SK-N-SH (cell line): Measurements from ENCODE around the gene SLC35B4. TPM values are rescaled to one million over a fixed set of nuclear protein-coding genes. Genes with fewer than 3 reads are reported as not detected.

Experiments
- CTCF ChIA-PET: fragments of 300-600, 350-600 bp; formaldehyde crosslinking; extraction: SDS; loops from one replicate; lab custom pipeline; 2021; lab: Yijun Ruan, JAX
- POLR2A ChIA-PET: fragments of 350-600 bp; sonication (Branson Sonifier 250); formaldehyde crosslinking; extraction: SDS; loops from one replicate; lab custom pipeline; 2020; ENCODE audit warnings: antibody characterized with exemption, inconsistent platforms; lab: Yijun Ruan, JAX
- DNase-seq: peaks from one replicate; pipeline ENCODE4 v3.0.0; 2012
- H2AFZ ChIP-seq: fragments of 200-600 bp; sonication (generic); 2 replicates; pipeline ENCODE4 v1.8.1; 2016; ENCODE audit warnings: antibody characterized with exemption, mild to moderate bottlenecking, low read depth
- H3F3A ChIP-seq: fragments of 200-600 bp; sonication (generic); replicated peaks from 2 replicates; pipeline ENCODE3; 2016; ENCODE audit warnings: antibody characterized with exemption, mild to moderate bottlenecking; ENCODE audit not compliant: insufficient read depth
- H3K27ac ChIP-seq, 2 experiments: fragments of 200-500 bp in 1 of 2; fragments of 200-600 bp in 1 of 2; sonication (Bioruptor generic) in 1 of 2; sonication (generic), shearing (Covaris generic) in 1 of 2; 2 replicates each; pipeline versions ENCODE4 v1.5.1 to v1.6.1; 2014 to 2016; ENCODE audit warnings: low read depth in 2 of 2, inconsistent platforms in 1 of 2, low read length in 1 of 2, mild to moderate bottlenecking in 1 of 2, mixed read lengths in 1 of 2
- H3K27me3 ChIP-seq: fragments of 200-600 bp; sonication (generic), shearing (Covaris generic); 2 replicates; pipeline ENCODE4 v1.6.1; 2016; ENCODE audit warnings: mixed run types; ENCODE audit not compliant: insufficient read depth
- H3K36me3 ChIP-seq, 2 experiments: fragments of 200-500 bp in 1 of 2; fragments of 200-600 bp in 1 of 2; sonication (Bioruptor generic) in 1 of 2; sonication (generic) in 1 of 2; replicated peaks in 1 of 2; 2 replicates each; pipeline versions ENCODE3 to v1.5.1; 2014 to 2016; ENCODE audit warnings: low read length in 1 of 2, mild to moderate bottlenecking in 1 of 2; ENCODE audit not compliant: insufficient read depth in 2 of 2, control insufficient read depth in 1 of 2
- H3K4me1 ChIP-seq, 2 experiments: fragments of 200-500 bp in 1 of 2; fragments of 200-600 bp in 1 of 2; sonication (Bioruptor generic) in 1 of 2; sonication (generic), shearing (Covaris generic) in 1 of 2; 2 replicates each; pipeline versions ENCODE4 v1.5.1 to v1.6.1; 2014 to 2016; ENCODE audit warnings: low read depth in 1 of 2, low read length in 1 of 2, mixed run types in 1 of 2; ENCODE audit not compliant: insufficient read depth in 2 of 2, control insufficient read depth in 1 of 2
- H3K4me2 ChIP-seq: fragments of 200-600 bp; sonication (generic), shearing (Covaris generic); 2 replicates; pipeline ENCODE4 v1.6.1; 2017; ENCODE audit warnings: mixed run types
- H3K4me3 ChIP-seq, 2 experiments: fragments of 200-500 bp in 1 of 2; fragments of 200-600 bp in 1 of 2; sonication (Bioruptor generic) in 1 of 2; sonication (generic), shearing (Covaris generic) in 1 of 2; 2 replicates each; pipeline versions ENCODE4 v1.5.1 to v1.8.1; 2014 to 2016; ENCODE audit warnings: low read depth in 2 of 2, inconsistent platforms in 1 of 2, low read length in 1 of 2, mild to moderate bottlenecking in 1 of 2, mixed read lengths in 1 of 2, moderate library complexity in 1 of 2
- H3K79me2 ChIP-seq: fragments of 200-600 bp; sonication (generic); 2 replicates; pipeline ENCODE4 v1.8.1; 2017; ENCODE audit warnings: mild to moderate bottlenecking; ENCODE audit not compliant: insufficient read depth
- H3K9ac ChIP-seq: fragments of 200-600 bp; sonication (generic); 2 replicates; pipeline ENCODE4 v1.6.1; 2017; ENCODE audit warnings: mixed run types
- H3K9me2 ChIP-seq: fragments of 200-600 bp; sonication (generic); 2 replicates; pipeline ENCODE4 v1.6.1; 2017; ENCODE audit warnings: mixed run types
- H3K9me3 ChIP-seq: fragments of 200-600 bp; sonication (generic); 2 replicates; pipeline ENCODE4 v1.6.1; 2017; ENCODE audit warnings: mixed run types, mild to moderate bottlenecking, moderate library complexity
- H4K20me1 ChIP-seq: fragments of 200-600 bp; sonication (generic); 2 replicates; pipeline ENCODE4 v1.6.1; 2017; ENCODE audit warnings: mild to moderate bottlenecking, mixed run types; ENCODE audit not compliant: insufficient read depth
- CHD2 ChIP-seq: fragments of 150-350 bp; IDR thresholded peaks from 2 replicates; pipeline ENCODE4 v1.6.1; 2018; ENCODE audit warnings: low read length; ENCODE audit not compliant: partially characterized antibody
- FOSL2 ChIP-seq: IDR thresholded peaks from 2 replicates; pipeline ENCODE4 v1.4.0; 2012; ENCODE audit warnings: low read depth, mild to moderate bottlenecking, moderate library complexity, borderline replicate concordance
- FOXJ3 ChIP-seq: sonication (generic); formaldehyde crosslinking; IDR thresholded peaks from 2 replicates; pipeline ENCODE4 v1.5.1; 2020; ENCODE audit warnings: mild to moderate bottlenecking, missing genetic modification reagents
- GABPA ChIP-seq: IDR thresholded peaks from 2 replicates; pipeline ENCODE4 v1.4.0; 2012; ENCODE audit warnings: low read depth, mild to moderate bottlenecking
- GATA2 ChIP-seq: sonication (generic); formaldehyde crosslinking; IDR thresholded peaks from 2 replicates; pipeline ENCODE4 v1.5.0; 2020; ENCODE audit warnings: mild to moderate bottlenecking, missing genetic modification reagents
- JUND ChIP-seq: IDR thresholded peaks from 2 replicates; pipeline ENCODE4 v1.4.0; 2012
- MEF2A ChIP-seq: IDR thresholded peaks from 2 replicates; pipeline ENCODE4 v1.4.0; 2012; ENCODE audit warnings: low read depth, borderline replicate concordance
- POLR2AphosphoS5 ChIP-seq: IDR thresholded peaks from 2 replicates; pipeline ENCODE4 v1.6.1; 2012; ENCODE audit warnings: low read depth, low read length
- YY1 ChIP-seq: IDR thresholded peaks from 2 replicates; pipeline ENCODE4 v1.4.0; 2012; ENCODE audit warnings: low read depth, mild to moderate bottlenecking
- WGBS: methylation state at CpG from one replicate; pipeline ENCODE4 v1.1.6; 2017; ENCODE audit warnings: low lambda C conversion rate; 5-methylcytosine and 5-hydroxymethylcytosine counted together
- polyA plus RNA-seq, 3 experiments: library from polyadenylated mRNA; depleted of rRNA; stranded (reverse); fragments of >200 nt; gene quantifications; 2 replicates each; pipeline ENCODE4 v1.2.3, GENCODE V29; 2012
- TF ChIP-seq, protein P1 (sequence below): IDR thresholded peaks from 2 replicates; pipeline ENCODE4 v1.4.0; 2012; ENCODE audit warnings: low read depth, borderline replicate concordance
- TF ChIP-seq, protein P2 (sequence below): fragments of 150-350 bp; IDR thresholded peaks from 2 replicates; pipeline ENCODE4 v1.6.1; 2017; ENCODE audit warnings: antibody characterized with exemption, low read length, low read depth, borderline replicate concordance
- TF ChIP-seq, protein P3 (sequence below): IDR thresholded peaks from 2 replicates; pipeline ENCODE4 v1.4.0; 2012; ENCODE audit warnings: low read depth, borderline replicate concordance
- TF ChIP-seq, protein P4 (sequence below): IDR thresholded peaks from 2 replicates; pipeline ENCODE4 v1.6.1; 2012; ENCODE audit warnings: mild to moderate bottlenecking, low read depth, low read length, moderate library complexity

SLC35B4 gene
- polyA plus RNA-seq, 1 of the 3 experiments (the other 2 are of a cell fraction), result 19.3 TPM

DNA sequence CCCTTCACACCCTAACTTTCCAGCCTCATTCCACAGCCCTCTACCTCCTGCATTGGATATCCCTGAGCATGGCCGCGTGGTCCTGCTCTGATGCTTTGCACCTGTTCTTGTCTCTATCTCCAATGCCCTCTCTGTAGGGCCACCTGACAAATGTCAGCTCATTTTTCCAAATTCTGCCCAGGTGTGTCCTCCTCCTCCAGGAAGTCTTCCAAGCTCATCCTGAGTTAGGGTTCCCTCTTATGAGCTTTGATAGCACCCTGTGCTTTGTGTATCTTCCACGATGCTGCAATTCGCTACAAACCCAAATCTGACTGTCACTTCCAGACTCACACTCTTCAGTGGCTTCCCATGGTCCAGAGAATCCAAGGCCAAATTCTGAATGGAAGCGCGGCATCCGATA is 14.7 kb upstream of the SLC35B4 start:
- no peaks in the 10 kb centered on the region for H3K36me3 ChIP-seq
- H3K9me2 ChIP-seq, result no peaks in the 10 kb centered on the region
- H3F3A ChIP-seq, result no peaks in the 10 kb centered on the region
- H3K27ac ChIP-seq, result no peak overlapping the region
- CTCF ChIA-PET, result interaction anchor here (0.5 to 1.7 kb wide), 4 partner anchors 26 to 1197 kb away, joined by 3 to 4 read pairs (median 3); no protein-coding TSS in a partner anchor
- H3K9me3 ChIP-seq, result no peaks in the 10 kb centered on the region
- no peak overlapping the region for H3K4me2 ChIP-seq
- H3K27me3 ChIP-seq, result peaks cover 23% of the 10 kb centered on the region; the same call in 1 of the 2 replicates
- no peaks in the 10 kb centered on the region for H4K20me1 ChIP-seq
- no peak overlapping the region for H3K9ac ChIP-seq
- H3K4me1 ChIP-seq, result peaks cover 0 to 7% of the 10 kb centered on the region in 2 experiments; a peak in 2 of 4 replicates
- H3K4me3 ChIP-seq, result no peak overlapping the region
- 89% methylated on average over 7 of the region's 7 CpGs for WGBS
- TF ChIP-seq GABPA, result no peak
- TF ChIP-seq, protein P1, sequence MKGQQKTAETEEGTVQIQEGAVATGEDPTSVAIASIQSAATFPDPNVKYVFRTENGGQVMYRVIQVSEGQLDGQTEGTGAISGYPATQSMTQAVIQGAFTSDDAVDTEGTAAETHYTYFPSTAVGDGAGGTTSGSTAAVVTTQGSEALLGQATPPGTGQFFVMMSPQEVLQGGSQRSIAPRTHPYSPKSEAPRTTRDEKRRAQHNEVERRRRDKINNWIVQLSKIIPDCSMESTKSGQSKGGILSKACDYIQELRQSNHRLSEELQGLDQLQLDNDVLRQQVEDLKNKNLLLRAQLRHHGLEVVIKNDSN, result no peak
- TF ChIP-seq, protein P2, sequence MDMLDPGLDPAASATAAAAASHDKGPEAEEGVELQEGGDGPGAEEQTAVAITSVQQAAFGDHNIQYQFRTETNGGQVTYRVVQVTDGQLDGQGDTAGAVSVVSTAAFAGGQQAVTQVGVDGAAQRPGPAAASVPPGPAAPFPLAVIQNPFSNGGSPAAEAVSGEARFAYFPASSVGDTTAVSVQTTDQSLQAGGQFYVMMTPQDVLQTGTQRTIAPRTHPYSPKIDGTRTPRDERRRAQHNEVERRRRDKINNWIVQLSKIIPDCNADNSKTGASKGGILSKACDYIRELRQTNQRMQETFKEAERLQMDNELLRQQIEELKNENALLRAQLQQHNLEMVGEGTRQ, result no peak
- no peak for TF ChIP-seq FOXJ3
- TF ChIP-seq, protein P3, sequence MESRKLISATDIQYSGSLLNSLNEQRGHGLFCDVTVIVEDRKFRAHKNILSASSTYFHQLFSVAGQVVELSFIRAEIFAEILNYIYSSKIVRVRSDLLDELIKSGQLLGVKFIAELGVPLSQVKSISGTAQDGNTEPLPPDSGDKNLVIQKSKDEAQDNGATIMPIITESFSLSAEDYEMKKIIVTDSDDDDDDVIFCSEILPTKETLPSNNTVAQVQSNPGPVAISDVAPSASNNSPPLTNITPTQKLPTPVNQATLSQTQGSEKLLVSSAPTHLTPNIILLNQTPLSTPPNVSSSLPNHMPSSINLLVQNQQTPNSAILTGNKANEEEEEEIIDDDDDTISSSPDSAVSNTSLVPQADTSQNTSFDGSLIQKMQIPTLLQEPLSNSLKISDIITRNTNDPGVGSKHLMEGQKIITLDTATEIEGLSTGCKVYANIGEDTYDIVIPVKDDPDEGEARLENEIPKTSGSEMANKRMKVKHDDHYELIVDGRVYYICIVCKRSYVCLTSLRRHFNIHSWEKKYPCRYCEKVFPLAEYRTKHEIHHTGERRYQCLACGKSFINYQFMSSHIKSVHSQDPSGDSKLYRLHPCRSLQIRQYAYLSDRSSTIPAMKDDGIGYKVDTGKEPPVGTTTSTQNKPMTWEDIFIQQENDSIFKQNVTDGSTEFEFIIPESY, result no peak
- TF ChIP-seq FOSL2, result no peak
- TF ChIP-seq POLR2AphosphoS5, result no peak
- no peak for TF ChIP-seq JUND
- no peak for TF ChIP-seq GATA2 (CRISPR knock-in tag)
- TF ChIP-seq, protein P4, sequence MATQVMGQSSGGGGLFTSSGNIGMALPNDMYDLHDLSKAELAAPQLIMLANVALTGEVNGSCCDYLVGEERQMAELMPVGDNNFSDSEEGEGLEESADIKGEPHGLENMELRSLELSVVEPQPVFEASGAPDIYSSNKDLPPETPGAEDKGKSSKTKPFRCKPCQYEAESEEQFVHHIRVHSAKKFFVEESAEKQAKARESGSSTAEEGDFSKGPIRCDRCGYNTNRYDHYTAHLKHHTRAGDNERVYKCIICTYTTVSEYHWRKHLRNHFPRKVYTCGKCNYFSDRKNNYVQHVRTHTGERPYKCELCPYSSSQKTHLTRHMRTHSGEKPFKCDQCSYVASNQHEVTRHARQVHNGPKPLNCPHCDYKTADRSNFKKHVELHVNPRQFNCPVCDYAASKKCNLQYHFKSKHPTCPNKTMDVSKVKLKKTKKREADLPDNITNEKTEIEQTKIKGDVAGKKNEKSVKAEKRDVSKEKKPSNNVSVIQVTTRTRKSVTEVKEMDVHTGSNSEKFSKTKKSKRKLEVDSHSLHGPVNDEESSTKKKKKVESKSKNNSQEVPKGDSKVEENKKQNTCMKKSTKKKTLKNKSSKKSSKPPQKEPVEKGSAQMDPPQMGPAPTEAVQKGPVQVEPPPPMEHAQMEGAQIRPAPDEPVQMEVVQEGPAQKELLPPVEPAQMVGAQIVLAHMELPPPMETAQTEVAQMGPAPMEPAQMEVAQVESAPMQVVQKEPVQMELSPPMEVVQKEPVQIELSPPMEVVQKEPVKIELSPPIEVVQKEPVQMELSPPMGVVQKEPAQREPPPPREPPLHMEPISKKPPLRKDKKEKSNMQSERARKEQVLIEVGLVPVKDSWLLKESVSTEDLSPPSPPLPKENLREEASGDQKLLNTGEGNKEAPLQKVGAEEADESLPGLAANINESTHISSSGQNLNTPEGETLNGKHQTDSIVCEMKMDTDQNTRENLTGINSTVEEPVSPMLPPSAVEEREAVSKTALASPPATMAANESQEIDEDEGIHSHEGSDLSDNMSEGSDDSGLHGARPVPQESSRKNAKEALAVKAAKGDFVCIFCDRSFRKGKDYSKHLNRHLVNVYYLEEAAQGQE, result no peak
- no peak for TF ChIP-seq YY1
- no peak for TF ChIP-seq CHD2
- TF ChIP-seq MEF2A, result no peak
- no peak overlapping the region for H2AFZ ChIP-seq
- no peak for DNase-seq
- no peaks in the 10 kb centered on the region for H3K79me2 ChIP-seq
- POLR2A ChIA-PET, result no interaction called here
